Myocyte (in vitro differentiated cells): ENCODE measurements around the gene ASPM. TPM values are rescaled to one million over a fixed set of nuclear protein-coding genes. Genes with fewer than 3 reads are reported as not detected.
A peak's percentile ranks its signal among the peaks of the same experiment; 100 is the strongest.

Experiments used
- DNase-seq: peaks from one replicate; pipeline ENCODE4 v3.0.0-alpha.2; 2012; ENCODE audit warnings: low read depth
- total RNA-seq: library from RNA; depleted of rRNA; stranded (reverse); fragments of >200 nt; gene quantifications from 2 replicates; pipeline ENCODE4 v1.2.3, GENCODE V29; 2014

Gene ASPM
- total RNA-seq, 1 donor from 2014 or later = 0.64 TPM

- no peak for DNase-seq
Measured at GRCh38 chr1:197092491-197093023, 53.9 kb downstream of the ASPM start.

- DNase-seq = no peak
Measured at GRCh38 chr1:197083474-197083873, 63.0 kb downstream of the ASPM start.

GRCh38 chr1:197081117-197081753 lies 65.2 kb downstream of the ASPM start:
- DNase-seq = no peak

GRCh38 chr1:197080323-197080722 lies 66.1 kb downstream of the ASPM start:
- no peak for DNase-seq

- DNase-seq = no peak
Measured at GRCh38 chr1:197076585-197076984, 69.9 kb downstream of the ASPM start.

- DNase-seq = no peak
Measured at GRCh38 chr1:197073978-197074377, 72.5 kb downstream of the ASPM start.

GRCh38 chr1:197067457-197067818 lies 79.0 kb downstream of the ASPM start:
- no peak for DNase-seq

GRCh38 chr1:197066719-197067456 lies 79.6 kb downstream of the ASPM start, which contains the start of gene F13B:
Gene F13B (minus strand): TSS chr1:197067260. CDS start chr1:197067223, 37 bp downstream.
- DNase-seq = no peak

GRCh38 chr1:197066277-197066676 lies 80.2 kb downstream of the ASPM start:
- DNase-seq = no peak

- DNase-seq = peak; percentile 49
Measured at GRCh38 chr1:197065559-197065958, 80.9 kb downstream of the ASPM start.

- no peak for DNase-seq
Measured at GRCh38 chr1:197063212-197063611, 83.3 kb downstream of the ASPM start.

GRCh38 chr1:197062692-197063091 lies 83.8 kb downstream of the ASPM start:
- DNase-seq = no peak

- DNase-seq = no peak
Measured at GRCh38 chr1:197049100-197049499, 97.4 kb downstream of the ASPM start.

GRCh38 chr1:197042676-197043341 lies 103.7 kb downstream of the ASPM start:
- DNase-seq = no peak

- no peak for DNase-seq
Measured at GRCh38 chr1:197041486-197042353, 104.7 kb downstream of the ASPM start.

- no peak for DNase-seq
Measured at GRCh38 chr1:197036861-197037260, 109.6 kb downstream of the ASPM start.

GRCh38 chr1:197034631-197035339 lies 111.7 kb downstream of the ASPM start:
- peak; percentile 40 for DNase-seq
